Measurements from ENCODE around the gene TSPAN18.

The TSPAN18 gene

DNA sequence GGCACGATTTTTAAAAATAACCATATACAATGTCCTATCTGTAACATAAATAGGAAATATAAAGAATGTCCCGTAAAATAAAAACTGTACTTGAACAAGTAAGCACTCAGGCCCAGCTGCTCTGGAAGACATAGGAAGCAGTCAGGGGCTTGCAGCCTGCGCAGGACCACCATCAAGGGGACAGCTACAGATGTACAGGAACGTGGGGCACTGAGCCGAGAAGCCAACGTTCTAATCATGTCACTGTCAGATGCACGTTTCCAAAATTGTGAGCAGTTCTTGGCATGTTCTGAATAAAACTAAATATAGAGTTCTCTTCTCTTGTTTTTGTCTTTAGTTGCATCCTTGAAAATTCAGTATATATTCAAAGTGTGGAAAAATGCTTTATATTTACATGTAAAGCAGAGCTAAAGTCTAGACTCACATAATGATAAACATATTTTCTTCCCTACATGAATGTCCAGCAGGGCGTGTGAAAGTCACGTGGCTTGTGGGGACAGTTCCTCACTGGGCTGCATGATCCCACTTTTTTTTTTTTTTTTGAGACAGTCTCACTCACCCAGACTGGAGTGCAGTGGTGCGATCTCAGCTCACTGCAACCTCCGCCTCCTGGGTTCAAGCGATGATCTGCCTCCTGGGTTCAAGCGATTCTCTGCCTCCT lies 28.4 kb upstream of the TSPAN18 start:
- no peak overlapping the region for H3K4me3 ChIP-seq (replicated peaks; ENCODE audit: low read depth, low read length)
- TF ChIP-seq, protein P1, sequence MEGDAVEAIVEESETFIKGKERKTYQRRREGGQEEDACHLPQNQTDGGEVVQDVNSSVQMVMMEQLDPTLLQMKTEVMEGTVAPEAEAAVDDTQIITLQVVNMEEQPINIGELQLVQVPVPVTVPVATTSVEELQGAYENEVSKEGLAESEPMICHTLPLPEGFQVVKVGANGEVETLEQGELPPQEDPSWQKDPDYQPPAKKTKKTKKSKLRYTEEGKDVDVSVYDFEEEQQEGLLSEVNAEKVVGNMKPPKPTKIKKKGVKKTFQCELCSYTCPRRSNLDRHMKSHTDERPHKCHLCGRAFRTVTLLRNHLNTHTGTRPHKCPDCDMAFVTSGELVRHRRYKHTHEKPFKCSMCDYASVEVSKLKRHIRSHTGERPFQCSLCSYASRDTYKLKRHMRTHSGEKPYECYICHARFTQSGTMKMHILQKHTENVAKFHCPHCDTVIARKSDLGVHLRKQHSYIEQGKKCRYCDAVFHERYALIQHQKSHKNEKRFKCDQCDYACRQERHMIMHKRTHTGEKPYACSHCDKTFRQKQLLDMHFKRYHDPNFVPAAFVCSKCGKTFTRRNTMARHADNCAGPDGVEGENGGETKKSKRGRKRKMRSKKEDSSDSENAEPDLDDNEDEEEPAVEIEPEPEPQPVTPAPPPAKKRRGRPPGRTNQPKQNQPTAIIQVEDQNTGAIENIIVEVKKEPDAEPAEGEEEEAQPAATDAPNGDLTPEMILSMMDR (IDR thresholded peaks at IDR 0.05; ENCODE audit: insufficient read depth, low read length, poor library complexity, severe bottlenecking): no peak
- H3K36me3 ChIP-seq (ENCODE audit: control insufficient read depth, insufficient read depth, low read length): no peaks in the 10 kb centered on the region
- H3K27me3 ChIP-seq (replicated peaks; ENCODE audit: control insufficient read depth, insufficient read depth, low read length): no peaks in the 10 kb centered on the region; the same call in 1 of the 2 replicates
- no peak for DNase-seq (ENCODE audit: extremely low read depth, insufficient read length)

DNA sequence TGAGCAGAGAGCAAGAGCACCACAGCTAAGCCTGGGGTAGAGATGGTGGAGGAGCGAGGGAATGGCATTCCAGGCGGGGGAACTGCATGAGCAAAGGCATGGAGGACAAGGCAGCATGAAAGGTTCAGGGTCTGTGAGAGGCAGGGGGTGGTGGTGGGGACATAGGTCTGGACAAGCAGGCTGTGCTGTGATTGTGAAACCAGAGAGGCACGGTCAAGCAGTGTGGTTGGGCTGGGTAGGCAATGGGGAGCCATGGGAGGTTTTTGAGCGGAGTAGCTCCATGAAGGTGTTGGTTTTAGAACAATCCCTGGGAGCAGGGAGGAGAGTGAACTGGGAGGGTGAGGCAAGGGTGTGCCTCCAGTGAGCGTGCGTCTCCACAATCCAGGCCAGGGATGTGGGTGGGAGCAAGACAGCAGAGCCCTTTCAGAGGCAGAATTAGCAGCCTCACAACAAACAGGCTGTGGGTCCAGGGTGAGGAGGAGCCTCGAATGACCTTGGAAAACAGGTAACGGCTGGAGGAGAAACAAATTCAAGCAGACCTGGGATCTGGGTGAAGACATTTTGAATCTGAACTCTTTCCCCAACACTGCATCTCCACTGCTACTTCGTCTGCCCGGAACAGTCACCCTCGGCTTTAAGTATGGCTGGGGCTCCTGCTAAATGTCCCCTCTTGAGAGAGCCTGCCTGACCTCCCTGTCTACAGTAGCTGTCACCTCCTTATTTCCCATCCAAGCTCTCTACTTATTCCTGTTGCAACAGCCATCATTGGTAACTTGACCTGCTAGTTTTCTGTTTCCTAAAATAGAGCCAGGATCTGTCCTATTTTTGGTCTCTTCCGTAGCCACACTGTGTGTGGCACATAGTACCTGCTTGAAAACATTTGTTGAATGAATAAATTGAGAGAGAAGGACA lies 27.0 kb upstream of the TSPAN18 start:
- Histone ChIP-seq H3K4me3 (replicated peaks; ENCODE audit: low read depth, low read length) (no peak overlapping the region), H3K36me3 (ENCODE audit: control insufficient read depth, insufficient read depth, low read length) (no peaks in the 10 kb centered on the region)
- TF ChIP-seq, protein P1 (IDR thresholded peaks at IDR 0.05; ENCODE audit: insufficient read depth, low read length, poor library complexity, severe bottlenecking): no peak

DNA sequence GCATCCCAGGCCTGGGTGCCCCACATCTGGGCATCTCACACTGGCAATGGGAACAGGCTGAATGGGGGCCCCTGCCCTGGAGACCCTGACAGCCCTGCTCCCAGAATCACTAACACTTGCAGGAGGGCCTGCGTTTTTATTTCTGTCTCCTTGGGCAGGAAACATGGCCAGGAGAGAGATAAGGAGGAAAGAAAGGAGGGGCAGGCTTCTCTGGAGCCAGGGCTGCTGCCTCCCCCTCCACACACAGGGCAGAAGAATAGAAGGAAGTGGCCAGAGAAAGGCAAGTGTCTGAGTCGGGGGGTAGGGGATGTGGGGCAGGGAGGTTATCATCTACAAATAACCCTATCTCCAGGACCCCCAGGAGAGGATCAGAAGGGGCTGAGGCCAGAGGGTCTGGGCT lies 25.5 kb upstream of the TSPAN18 start:
- no peak for DNase-seq (ENCODE audit: extremely low read depth, insufficient read length)
- TF ChIP-seq, protein P1 (IDR thresholded peaks at IDR 0.05; ENCODE audit: insufficient read depth, low read length, poor library complexity, severe bottlenecking): no peak
- Histone ChIP-seq H3K27me3 (replicated peaks; ENCODE audit: control insufficient read depth, insufficient read depth, low read length) (no peaks in the 10 kb centered on the region; the same call in 1 of the 2 replicates), H3K36me3 (ENCODE audit: control insufficient read depth, insufficient read depth, low read length) (no peaks in the 10 kb centered on the region), H3K4me3 (replicated peaks; ENCODE audit: low read depth, low read length) (no peak overlapping the region)

More for the DNA sequence above, 27.0 kb upstream of the TSPAN18 start:
- H3K27me3 ChIP-seq (replicated peaks; ENCODE audit: control insufficient read depth, insufficient read depth, low read length): no peaks in the 10 kb centered on the region; the same call in 1 of the 2 replicates
- no peak for DNase-seq (ENCODE audit: extremely low read depth, insufficient read length)

DNA sequence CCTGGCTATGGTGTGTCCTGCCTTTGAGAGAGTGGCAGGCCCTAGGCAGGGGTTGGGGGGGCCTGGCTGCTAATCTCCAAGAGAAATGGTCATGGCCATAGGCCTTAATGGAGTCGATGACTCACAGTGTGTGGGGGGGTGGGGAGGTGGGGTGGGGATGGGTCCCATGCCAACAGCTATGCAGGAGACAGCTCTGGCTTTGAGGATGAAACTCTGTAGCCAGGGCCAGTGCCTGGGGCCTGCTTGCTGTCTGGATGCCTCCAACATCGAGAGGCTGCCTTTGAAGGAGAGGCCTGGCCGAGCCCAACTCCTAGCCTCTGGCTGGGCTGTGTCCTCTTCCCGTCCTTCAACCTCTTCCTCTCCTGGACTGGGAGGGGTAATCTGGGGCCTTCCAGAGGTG lies 23.9 kb upstream of the TSPAN18 start:
- no peak overlapping the region for H3K4me3 ChIP-seq (replicated peaks; ENCODE audit: low read depth, low read length)
- DNase-seq (ENCODE audit: extremely low read depth, insufficient read length): no peak
- no peaks in the 10 kb centered on the region for H3K36me3 ChIP-seq (ENCODE audit: control insufficient read depth, insufficient read depth, low read length)
- TF ChIP-seq, protein P1 (IDR thresholded peaks at IDR 0.05; ENCODE audit: insufficient read depth, low read length, poor library complexity, severe bottlenecking): no peak
- no peaks in the 10 kb centered on the region; the same call in 1 of the 2 replicates for H3K27me3 ChIP-seq (replicated peaks; ENCODE audit: control insufficient read depth, insufficient read depth, low read length)

DNA sequence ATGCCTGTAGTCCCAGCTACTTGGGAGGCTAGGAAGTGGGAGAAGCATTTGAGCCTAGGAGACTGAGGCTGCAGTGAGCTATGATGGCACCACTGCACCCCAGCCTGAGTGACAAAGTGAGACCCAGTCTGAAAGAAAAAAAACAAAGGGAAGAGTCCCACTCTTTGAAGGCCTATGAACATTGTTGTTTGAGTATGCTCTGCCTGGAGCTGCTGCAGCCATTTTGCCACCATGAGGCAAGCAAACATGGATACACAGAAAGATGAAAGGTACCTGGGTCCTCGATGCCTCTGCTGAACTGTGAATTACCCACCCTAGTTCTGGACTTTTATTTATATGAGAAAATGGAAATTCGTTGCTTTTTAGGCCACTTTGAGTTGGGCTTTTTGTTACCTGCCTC lies 19.7 kb upstream of the TSPAN18 start:
- TF ChIP-seq, protein P1 (IDR thresholded peaks at IDR 0.05; ENCODE audit: insufficient read depth, low read length, poor library complexity, severe bottlenecking): no peak
- DNase-seq (ENCODE audit: extremely low read depth, insufficient read length): no peak
- no peaks in the 10 kb centered on the region; the same call in none of the 2 replicates for H3K27me3 ChIP-seq (replicated peaks; ENCODE audit: control insufficient read depth, insufficient read depth, low read length)
- H3K36me3 ChIP-seq (ENCODE audit: control insufficient read depth, insufficient read depth, low read length): no peaks in the 10 kb centered on the region
- H3K4me3 ChIP-seq (replicated peaks; ENCODE audit: low read depth, low read length): no peak overlapping the region

Measured in GM06990 (cell line).